Measurements from ENCODE around the gene KLC1. TPM values are rescaled to one million over a fixed set of nuclear protein-coding genes. Genes with fewer than 3 reads are reported as not detected.
A peak's percentile ranks its signal among the peaks of the same experiment; 100 is the strongest.

KLC1 gene
- total and polyA plus RNA-seq, 10 of the 15 experiments (the other 5 are each of a cell fraction or from before 2014, with no cell fraction given), result 5.5 to 137 (median 76.1) TPM

DNA sequence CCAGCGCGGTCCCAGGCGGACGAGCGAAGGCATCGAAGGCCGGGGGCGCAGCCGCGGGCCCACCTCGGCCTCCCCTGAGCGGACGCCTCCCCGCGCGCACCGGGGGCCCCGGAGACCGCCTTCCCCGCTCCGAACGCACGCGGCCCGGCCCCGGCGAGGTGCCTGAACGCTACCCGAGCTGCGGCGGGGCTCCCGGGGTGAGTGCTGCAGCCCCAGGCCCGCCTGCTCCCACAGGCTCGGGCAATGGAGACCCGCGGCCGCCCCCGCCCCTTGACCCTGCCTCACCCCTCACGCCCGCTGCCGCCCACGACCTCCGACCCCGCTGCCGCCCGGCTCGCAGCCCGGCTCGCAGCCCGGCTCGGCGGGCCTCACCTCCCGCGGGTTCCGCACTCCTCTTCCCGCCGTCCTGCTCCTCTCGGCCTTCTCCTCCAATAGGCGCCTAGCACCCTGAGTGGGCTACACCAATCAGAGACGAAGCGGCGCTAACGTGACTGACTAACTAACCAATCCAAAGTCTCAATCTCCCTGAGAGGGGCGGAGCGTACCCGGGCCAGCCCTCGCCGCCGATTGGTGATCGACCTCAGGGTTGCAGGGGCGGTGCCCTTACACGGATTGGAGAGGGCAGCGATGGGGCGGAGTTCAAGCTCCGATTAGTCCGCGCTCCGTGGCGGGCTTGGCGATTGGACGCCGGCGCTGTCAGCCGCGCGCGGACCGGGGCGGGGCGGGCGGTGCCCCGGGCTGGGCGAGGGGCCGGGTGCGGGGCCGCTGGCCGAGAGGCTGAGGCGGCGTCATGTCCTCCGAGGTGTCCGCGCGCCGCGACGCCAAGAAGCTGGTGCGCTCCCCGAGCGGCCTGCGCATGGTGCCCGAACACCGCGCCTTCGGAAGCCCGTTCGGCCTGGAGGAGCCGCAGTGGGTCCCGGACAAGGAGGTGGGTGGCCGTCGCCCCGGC, 86.3 kb downstream of the KLC1 start, which contains the start of the genes XRCC3 and ZFYVE21 (continued):
- TF ChIP-seq CEBPB (IDR thresholded peaks at IDR 0.05; ENCODE audit: borderline replicate concordance in 1 of 2, low read depth in 2 of 2, low read length in 2 of 2) (no peak), TCF12 (IDR thresholded peaks at IDR 0.05; ENCODE audit: low read depth, low read length) (peak; percentile 60; the same call in 1 of the 2 replicates), SREBF2 (IDR thresholded peaks at IDR 0.05; ENCODE audit: low read length) (no peak), BHLHE40 (IDR thresholded peaks at IDR 0.05; ENCODE audit: borderline replicate concordance in 1 of 2, low read depth in 2 of 2, low read length in 1 of 2) (peak in 1 of 2 experiments; percentile 13; a peak in 2 of 4 replicates), BRCA1 (IDR thresholded peaks at IDR 0.05; ENCODE audit: low read depth, low read length) (no peak), EP300 (IDR thresholded peaks at IDR 0.05; ENCODE audit: borderline replicate concordance in 1 of 2, control insufficient read depth in 1 of 2, low read depth in 2 of 2, low read length in 2 of 2) (no peak), YY1 (IDR thresholded peaks at IDR 0.05; ENCODE audit: low read depth, low read length) (0 out of 2 replicates have a peak, but pooled peaks have one; percentile 34), STAT3 (IDR thresholded peaks at IDR 0.05; ENCODE audit: low read depth, low read length) (no peak), POU2F2 (IDR thresholded peaks at IDR 0.05; ENCODE audit: borderline replicate concordance, low read depth, low read length) (peak; percentile 56; the same call in 1 of the 3 replicates), MYB (IDR thresholded peaks at IDR 0.05; ENCODE audit: borderline replicate concordance, low read depth, low read length) (no peak), CBX5 (IDR thresholded peaks at IDR 0.05; ENCODE audit: low read depth) (no peak), BCL11A (IDR thresholded peaks at IDR 0.05; ENCODE audit: low read depth, low read length) (no peak), SPI1 (IDR thresholded peaks at IDR 0.05; ENCODE audit: borderline replicate concordance, insufficient read depth, low read depth, low read length) (0 out of 2 replicates have a peak, but pooled peaks have one; percentile 18), MEF2A (IDR thresholded peaks at IDR 0.05; ENCODE audit: insufficient read depth, low read depth, low read length) (no peak), RFX5 (IDR thresholded peaks at IDR 0.05; ENCODE audit: low read depth, low read length) (peak; percentile 70)
- TF ChIP-seq, protein P1, sequence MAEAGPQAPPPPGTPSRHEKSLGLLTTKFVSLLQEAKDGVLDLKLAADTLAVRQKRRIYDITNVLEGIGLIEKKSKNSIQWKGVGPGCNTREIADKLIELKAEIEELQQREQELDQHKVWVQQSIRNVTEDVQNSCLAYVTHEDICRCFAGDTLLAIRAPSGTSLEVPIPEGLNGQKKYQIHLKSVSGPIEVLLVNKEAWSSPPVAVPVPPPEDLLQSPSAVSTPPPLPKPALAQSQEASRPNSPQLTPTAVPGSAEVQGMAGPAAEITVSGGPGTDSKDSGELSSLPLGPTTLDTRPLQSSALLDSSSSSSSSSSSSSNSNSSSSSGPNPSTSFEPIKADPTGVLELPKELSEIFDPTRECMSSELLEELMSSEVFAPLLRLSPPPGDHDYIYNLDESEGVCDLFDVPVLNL (IDR thresholded peaks at IDR 0.05; ENCODE audit: low read depth, low read length), result peak; percentile 94
- TF ChIP-seq, protein P2, sequence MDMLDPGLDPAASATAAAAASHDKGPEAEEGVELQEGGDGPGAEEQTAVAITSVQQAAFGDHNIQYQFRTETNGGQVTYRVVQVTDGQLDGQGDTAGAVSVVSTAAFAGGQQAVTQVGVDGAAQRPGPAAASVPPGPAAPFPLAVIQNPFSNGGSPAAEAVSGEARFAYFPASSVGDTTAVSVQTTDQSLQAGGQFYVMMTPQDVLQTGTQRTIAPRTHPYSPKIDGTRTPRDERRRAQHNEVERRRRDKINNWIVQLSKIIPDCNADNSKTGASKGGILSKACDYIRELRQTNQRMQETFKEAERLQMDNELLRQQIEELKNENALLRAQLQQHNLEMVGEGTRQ (IDR thresholded peaks at IDR 0.05; ENCODE audit: borderline replicate concordance, low read depth, low read length), result peak; percentile 46; the same call in 1 of the 2 replicates
- TF ChIP-seq, protein P3, sequence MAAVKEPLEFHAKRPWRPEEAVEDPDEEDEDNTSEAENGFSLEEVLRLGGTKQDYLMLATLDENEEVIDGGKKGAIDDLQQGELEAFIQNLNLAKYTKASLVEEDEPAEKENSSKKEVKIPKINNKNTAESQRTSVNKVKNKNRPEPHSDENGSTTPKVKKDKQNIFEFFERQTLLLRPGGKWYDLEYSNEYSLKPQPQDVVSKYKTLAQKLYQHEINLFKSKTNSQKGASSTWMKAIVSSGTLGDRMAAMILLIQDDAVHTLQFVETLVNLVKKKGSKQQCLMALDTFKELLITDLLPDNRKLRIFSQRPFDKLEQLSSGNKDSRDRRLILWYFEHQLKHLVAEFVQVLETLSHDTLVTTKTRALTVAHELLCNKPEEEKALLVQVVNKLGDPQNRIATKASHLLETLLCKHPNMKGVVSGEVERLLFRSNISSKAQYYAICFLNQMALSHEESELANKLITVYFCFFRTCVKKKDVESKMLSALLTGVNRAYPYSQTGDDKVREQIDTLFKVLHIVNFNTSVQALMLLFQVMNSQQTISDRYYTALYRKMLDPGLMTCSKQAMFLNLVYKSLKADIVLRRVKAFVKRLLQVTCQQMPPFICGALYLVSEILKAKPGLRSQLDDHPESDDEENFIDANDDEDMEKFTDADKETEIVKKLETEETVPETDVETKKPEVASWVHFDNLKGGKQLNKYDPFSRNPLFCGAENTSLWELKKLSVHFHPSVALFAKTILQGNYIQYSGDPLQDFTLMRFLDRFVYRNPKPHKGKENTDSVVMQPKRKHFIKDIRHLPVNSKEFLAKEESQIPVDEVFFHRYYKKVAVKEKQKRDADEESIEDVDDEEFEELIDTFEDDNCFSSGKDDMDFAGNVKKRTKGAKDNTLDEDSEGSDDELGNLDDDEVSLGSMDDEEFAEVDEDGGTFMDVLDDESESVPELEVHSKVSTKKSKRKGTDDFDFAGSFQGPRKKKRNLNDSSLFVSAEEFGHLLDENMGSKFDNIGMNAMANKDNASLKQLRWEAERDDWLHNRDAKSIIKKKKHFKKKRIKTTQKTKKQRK (IDR thresholded peaks at IDR 0.05; ENCODE audit: low read depth, low read length), result peak; percentile 93
- TF ChIP-seq, protein P4, sequence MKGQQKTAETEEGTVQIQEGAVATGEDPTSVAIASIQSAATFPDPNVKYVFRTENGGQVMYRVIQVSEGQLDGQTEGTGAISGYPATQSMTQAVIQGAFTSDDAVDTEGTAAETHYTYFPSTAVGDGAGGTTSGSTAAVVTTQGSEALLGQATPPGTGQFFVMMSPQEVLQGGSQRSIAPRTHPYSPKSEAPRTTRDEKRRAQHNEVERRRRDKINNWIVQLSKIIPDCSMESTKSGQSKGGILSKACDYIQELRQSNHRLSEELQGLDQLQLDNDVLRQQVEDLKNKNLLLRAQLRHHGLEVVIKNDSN (IDR thresholded peaks at IDR 0.05; ENCODE audit: borderline replicate concordance, extremely low read length, insufficient read depth, low read depth, low read length), result peak; percentile 69

All from GM12878 (cell line).